ENCODE data around the gene MIDN.
A peak's percentile ranks its signal among the peaks of the same experiment; 100 is the strongest.

Gene MIDN

GRCh38 chr19:1259206-1259875 is 11.0 kb downstream of the MIDN start:
- DNase-seq: peak; percentile 50

GRCh38 chr19:1259876-1260748 is 11.7 kb downstream of the MIDN start:
- no peak for DNase-seq

- DNase-seq: peak; percentile 96
Observed at GRCh38 chr19:1260749-1261537, 12.6 kb downstream of the MIDN start.

DNA sequence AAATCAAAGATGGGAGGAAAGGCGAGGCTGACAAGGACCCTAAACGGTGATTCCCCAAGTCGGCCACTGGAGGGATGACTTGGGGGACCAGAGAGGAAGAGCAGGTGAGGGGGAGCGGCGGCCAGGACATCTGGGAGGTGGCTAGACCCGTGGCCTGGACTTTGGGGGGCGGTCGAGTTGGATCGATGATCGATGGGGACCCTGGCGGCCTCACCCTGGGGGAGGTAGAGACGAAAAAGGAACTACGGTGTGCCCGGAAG is 13.1 kb downstream of the MIDN start:
- no peak for DNase-seq

DNA sequence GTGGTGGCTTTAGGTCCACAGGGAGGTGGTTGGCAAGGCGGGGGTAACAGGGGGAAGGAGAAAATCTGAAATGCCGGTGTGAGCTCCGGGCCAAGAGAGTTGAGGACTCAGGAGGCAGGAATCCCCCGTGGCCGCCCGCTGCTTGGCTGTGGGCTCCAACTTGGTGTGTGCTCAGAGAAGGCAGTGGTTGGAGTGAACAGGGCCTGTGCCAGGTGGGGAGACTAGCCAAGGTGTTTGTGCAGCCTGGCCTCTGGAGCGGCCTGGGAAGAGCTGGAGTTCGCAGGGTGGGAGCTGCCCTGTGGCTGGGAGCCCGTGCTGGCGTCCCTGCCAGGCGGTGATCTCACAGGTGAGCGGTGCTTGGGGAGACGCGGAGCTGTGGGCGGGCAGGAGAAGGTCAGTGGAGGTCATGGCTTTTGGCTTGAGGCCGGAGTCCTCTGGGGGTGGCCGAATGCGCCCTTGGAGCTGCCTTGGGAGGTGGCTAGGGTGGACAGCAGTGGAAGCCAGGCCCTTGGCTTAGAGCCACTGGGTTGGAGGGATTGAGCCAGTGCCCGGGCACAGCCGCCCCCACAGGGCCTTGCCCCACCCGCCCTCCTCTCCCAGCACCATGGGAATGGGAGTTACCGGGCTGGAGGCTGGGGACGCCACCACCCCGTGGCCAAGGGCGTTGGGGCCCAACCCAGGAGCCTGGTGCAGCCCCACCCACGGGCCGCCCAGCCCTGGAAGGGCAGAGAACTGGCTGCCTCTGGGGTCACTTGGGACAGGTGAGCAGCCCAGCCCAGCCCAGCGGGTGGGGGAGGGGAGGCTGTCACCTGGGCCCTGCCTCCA is 13.6 kb downstream of the MIDN start:
- no peak for DNase-seq

DNA sequence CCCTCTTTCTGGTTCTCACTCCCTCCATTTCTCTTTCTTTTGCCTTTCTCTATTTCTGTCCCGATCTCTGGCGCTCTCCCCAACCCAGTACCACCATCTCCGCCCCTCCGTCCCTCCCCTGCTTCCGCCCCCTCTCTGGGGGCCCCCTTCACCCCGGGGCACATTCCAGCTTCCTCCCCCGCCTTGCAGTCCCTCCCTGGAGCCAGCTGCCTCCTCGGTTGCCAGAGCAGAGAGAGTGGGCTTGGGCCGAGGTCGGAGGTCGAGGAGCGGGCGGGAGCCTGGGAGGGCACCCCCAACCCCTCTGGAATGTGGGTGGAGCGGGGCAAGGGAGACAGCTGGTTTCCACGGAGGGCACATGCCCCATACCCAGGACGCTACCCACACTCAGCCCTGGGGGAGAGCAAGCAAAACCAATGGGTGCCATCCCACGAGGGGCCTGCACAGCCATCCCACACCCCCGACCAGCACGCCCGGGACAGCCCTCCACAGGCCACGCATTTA is 14.3 kb downstream of the MIDN start:
- no peak for DNase-seq

DNA sequence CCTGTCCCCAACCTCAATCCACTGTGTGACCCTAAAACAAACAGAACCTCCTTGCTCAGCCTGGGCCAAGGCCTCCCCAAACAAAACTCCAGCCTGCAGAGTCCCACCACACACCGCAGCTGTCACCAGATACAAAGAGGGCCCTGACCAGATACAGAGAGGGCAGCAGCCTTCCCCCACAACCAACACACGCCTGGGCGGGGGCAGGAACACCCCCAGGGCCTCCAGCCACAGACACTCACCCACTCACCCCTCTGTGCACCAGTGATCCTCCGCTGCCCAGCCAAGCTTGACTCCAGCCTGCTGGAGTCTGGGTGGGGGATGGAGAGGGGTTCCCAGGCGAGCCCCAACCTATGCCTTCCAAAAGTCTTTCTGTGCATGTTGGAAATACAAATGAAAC is 14.8 kb downstream of the MIDN start:
- DNase-seq: no peak

GRCh38 chr19:1264801-1265614 is 16.6 kb downstream of the MIDN start:
- DNase-seq: peak; percentile 88

DNA sequence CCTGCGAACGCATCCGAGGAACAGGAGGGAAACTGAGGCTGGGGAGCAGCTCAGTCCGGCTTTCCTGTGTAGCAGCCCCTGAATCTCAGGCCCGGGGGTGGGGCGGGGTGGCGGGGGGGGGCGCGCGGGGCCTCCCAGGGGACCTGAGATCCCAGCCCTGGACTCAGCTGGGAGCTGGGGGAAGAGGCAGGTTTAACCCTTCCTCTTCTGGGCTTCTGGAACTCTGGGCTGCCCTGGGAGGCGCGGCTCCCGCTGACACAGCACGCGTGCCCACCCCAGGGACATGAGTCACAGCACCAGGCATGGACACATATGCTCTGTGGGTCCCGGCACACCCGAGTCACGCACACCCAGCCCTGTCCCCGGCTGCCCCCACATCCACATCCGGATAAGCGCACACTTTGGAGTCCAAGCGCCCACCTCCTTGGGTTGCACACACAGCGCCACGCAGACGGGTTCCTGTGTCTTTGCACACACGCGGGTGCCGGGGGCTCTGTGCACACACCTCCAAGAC is 17.3 kb downstream of the MIDN start:
- DNase-seq: peak; percentile 81

- DNase-seq: peak; percentile 82
Observed at GRCh38 chr19:1266129-1266915, 17.9 kb downstream of the MIDN start.

- no peak for DNase-seq
Observed at GRCh38 chr19:1266916-1267476, 18.6 kb downstream of the MIDN start.

GRCh38 chr19:1267477-1268225 is 19.3 kb downstream of the MIDN start:
- DNase-seq: no peak

DNA sequence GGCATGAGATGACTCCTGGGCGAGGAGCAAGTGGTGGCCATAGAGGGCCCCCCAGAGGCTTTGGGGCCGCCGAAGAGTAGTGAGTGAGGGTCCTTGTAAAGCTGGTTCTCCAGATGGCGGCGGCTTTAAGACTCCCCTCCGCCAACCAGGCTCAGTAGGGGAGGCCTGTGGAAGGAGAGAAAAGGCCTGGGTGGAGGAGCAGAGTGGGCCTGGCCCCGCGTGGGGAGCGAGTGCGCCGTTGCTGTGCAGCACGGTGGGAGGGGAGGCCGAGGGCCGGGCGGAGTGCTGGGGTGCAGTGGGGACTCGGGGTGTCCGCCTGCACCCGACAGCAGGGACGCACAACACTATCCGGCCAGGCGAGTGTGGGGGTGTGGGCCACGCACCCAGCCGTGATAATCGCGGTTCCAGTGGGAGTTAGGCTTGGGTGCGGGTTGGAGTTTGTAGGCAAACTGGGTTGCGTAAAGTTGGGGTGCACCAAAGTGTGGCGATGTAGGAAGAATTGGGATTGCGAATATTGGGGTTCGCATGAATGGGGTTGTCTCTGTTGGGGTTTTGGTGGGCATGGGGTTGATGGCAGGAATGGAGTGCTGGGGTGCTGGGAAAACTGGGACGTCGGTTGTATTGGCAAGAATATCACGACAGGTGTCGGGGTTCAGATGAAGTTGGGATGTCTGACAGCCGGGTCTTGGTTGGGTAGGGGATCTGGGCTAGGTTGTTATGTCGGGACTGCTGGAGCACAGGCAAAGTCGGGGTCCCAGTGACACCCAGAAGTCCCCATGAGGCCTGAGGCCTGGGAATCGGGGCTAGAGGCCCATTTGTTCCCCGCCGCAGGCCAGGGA is 20.1 kb downstream of the MIDN start:
- no peak for DNase-seq

GRCh38 chr19:1269065-1269477 is 20.7 kb downstream of the MIDN start, which contains the start of gene CIRBP:
TSS of gene CIRBP (plus strand) at chr19:1269332. CDS start at chr19:1270934, 1,602 bp downstream.
- peak; percentile 99 for DNase-seq

DNA sequence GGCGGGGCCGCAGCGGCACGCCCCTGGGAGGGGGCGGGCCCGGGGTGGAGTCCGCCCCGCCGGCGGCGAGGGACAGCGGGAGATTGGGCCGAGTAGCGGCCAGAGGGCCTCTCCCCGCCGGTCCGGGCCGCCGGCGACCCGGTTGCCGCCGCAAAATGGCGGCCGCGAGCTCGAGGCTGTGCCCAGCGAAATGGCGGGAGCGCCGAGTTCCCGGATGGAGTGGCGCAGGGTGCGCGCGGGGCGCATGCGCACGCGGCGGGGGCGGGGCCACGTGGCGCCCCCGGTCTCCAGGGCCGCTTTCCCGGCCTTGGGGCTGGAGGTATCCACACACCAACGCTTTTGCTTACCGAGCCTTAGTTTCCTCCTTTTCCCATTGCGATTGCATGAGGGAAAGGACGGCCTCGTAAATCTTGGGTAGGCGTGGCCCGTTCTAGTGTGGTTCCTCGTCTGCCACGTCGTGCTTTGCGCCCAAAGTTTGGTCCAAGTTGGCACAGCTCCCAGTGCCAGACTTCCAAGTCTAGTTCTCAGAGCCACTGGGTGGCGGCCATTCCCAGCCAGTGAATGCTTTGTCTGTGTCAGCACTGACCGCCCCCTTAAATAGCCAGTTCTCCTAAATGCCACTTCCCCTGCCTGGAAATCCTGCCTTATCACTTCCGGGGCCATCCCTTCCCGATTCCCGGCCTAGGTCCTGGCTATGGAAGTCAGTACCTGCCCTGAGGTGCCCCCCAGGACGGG is 21.3 kb downstream of the MIDN start:
- peak; percentile 83 for DNase-seq

DNA sequence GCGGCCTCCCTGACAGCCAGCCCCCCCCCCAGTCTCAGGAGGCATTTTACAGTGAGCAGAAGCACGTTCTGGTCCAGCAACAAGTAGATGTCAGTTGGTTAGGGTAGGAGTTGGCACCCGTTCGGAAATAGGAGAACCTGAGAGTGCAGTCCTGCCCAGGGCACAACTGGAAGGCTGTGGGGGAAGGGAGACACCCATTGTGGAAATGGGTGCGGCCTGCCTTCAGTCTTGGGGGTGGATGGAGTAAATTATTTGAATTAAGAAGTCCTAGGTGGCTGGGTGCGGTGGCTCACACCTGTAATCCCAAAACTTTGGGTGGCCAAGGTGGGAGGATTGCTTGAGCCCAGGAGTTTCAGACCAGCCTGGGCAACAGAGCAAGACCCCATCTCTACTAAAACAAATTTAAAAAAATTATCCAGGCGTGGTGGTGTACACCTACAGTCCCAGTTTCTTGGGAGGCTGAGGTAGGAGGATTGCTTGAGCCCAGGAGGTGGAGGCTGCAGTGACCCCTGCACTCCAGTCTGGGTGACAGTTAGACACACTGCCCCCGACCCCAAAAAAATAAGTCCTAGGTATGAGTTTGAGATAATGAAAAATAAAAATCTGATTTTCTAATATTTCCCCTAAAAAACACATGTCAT is 21.9 kb downstream of the MIDN start:
- no peak for DNase-seq

- DNase-seq: no peak
Observed at GRCh38 chr19:1270854-1271527, 22.6 kb downstream of the MIDN start.
